Measurements from ENCODE around the gene SORCS2.

- TF ChIP-seq CTCF (IDR thresholded peaks at IDR 0.05) (no peak), POLR2A (IDR thresholded peaks at IDR 0.05) (no peak), POLR2AphosphoS5 (IDR thresholded peaks at IDR 0.05) (no peak)
Observed at GRCh38 chr4:7774301-7775294, 582.3 kb downstream of the SORCS2 start.

Measured in breast epithelium (tissue), 3 donors.